ENCODE results near the gene TMEM219.
"Not testable (repeated sequence)": the region's sequence is repeated elsewhere in the genome, so short reads cannot be mapped to it uniquely, and the experiment has no call there.

Gene TMEM219

DNA sequence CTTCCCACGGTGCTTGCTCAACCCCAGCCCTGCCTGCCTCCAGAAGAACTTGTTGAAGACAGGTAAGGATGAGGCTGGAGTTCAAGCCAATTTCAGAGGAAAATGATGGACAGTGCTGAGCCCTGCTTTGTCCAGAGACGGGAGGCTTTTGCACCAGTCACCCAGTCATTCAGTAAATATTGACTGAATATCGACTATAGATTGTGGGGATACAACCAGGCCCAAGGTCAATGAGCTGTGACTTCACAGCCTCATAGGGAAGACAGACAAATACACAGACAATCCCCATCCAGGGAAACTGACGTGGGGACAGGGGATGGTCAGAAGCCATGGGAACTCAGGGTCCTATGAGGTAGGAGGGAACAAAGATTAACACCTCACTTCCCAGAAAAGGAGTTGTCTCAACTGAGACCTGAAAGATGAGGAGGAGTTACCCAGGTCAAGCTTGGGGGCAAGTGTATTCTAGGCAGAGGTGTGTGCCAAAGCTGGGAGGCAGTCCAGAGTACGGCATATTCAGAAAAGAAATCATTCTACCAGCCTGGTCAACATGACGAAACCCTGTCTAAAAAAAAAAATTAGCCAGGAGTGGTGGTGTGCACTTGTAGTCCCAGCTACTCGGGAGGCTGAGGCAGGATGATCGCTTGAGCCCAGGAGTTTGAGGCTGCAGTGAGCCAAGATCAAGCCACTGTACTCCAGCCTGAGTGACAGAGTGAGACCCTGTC, 54.8 kb downstream of the TMEM219 start:
- no peak for DNase-seq

GRCh38 chr16:30017277-30017656, 55.4 kb downstream of the TMEM219 start:
- DNase-seq, result no peak

DNA sequence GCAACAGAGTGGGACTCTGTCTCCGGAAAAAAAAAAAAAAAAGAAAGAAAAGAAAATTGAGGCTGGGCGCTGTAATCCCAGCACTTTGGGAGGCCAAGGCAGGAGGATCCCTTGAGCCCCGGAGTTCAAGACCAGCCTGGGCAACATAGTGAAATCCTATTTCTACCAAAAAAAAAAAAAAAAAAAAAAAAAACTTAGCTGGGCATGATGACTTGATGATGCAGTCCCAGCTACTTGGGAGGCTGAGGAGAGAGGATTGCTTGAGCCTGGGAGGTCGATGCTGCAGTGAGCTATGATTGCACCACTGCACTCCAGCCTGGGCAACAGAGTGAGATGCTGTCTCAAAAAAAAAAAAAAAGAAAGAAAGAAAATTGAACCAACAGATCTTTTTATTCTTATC, 56.1 kb downstream of the TMEM219 start:
- DNase-seq, result not testable (repeated sequence)

DNA sequence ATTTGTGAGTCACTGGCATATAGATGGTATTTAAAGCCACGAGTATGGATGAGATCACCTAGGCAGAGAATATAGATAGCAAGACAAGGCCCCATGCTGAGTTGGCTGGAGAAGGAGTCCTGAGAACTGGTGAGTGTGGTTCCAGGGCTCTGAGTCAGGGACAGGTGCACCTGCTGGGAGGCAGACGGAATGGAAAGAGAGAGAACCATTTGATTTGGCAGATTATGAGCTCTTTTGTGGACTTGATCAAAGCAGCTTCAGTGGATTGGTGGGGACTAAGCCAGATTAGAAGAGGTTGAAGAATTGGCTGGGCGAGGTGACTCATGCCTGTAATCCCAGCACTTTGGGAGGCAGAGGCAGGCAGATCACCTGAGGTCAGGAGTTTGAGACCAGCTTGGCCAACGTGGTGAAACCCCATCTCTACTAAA, 56.9 kb downstream of the TMEM219 start:
- DNase-seq, result no peak

Data from NCI-H1694 treated with DMSO at 0.1 percent for 48 hours (cell line).